ENCODE measurements around the gene ZNF785. TPM values are rescaled to one million over a fixed set of nuclear protein-coding genes. Genes with fewer than 3 reads are reported as not detected.
A peak's percentile ranks its signal among the peaks of the same experiment; 100 is the strongest.

The ZNF785 gene
- total RNA-seq, 1 donor from 2014 or later = 16.2 TPM

- no peaks in the 10 kb centered on the region for H3K4me1 ChIP-seq
- no peak for ATAC-seq
- no peak for DNase-seq
- intact Hi-C loops (cut with DNase I) = no loop called here
- no peaks in the 10 kb centered on the region for H3K36me3 ChIP-seq
- no peaks in the 10 kb centered on the region for H3K27me3 ChIP-seq (ENCODE audit: low read depth)
- H3K27ac ChIP-seq = no peak overlapping the region
- TF ChIP-seq CTCF (IDR thresholded peaks at IDR 0.05) = no peak
- no peaks in the 10 kb centered on the region for H3K9me3 ChIP-seq
- H3K4me3 ChIP-seq = no peak overlapping the region
These were observed 33.7 kb upstream of the ZNF785 start for GRCh38 chr16:30619202-30619601.

- no peak overlapping the region for H3K4me3 ChIP-seq
- H3K27me3 ChIP-seq (ENCODE audit: low read depth) = no peaks in the 10 kb centered on the region
- H3K27ac ChIP-seq = no peak overlapping the region
- peak; percentile 67 for TF ChIP-seq CTCF (IDR thresholded peaks at IDR 0.05)
- intact Hi-C loops (cut with DNase I) = no loop called here
- no peaks in the 10 kb centered on the region for H3K9me3 ChIP-seq
- no peaks in the 10 kb centered on the region for H3K4me1 ChIP-seq
- ATAC-seq = peak; percentile 80 to 89
- no peaks in the 10 kb centered on the region for H3K36me3 ChIP-seq
- DNase-seq = peak; percentile 78
These were observed 30.0 kb upstream of the ZNF785 start for GRCh38 chr16:30615358-30616091.

GRCh38 chr16:30609926-30610839 lies 24.7 kb upstream of the ZNF785 start, which contains the start of gene ZNF689:
Gene ZNF689 (minus strand): TSS chr16:30610389. CDS start chr16:30610041, 348 bp downstream.
- ATAC-seq = peak; percentile 97 to 98
- TF ChIP-seq CTCF (IDR thresholded peaks at IDR 0.05) = no peak
- Histone ChIP-seq H3K9me3 (no peaks in the 10 kb centered on the region), H3K4me1 (peaks cover 14% of the 10 kb centered on the region), H3K27me3 (ENCODE audit: low read depth) (no peaks in the 10 kb centered on the region), H3K36me3 (peaks cover 32% of the 10 kb centered on the region), H3K4me3 (peak within 1 kb of the TSS; percentile 99), H3K27ac (peak within 1 kb of the TSS; percentile 100)
- DNase-seq = peak; percentile 88
- intact Hi-C loops (cut with DNase I) = no loop called here

GRCh38 chr16:30609002-30609925 lies 23.8 kb upstream of the ZNF785 start:
- Histone ChIP-seq H3K9me3 (no peaks in the 10 kb centered on the region), H3K27ac (peak overlapping the region; percentile 100), H3K4me3 (peak overlapping the region; percentile 99), H3K4me1 (peaks cover 14% of the 10 kb centered on the region), H3K27me3 (ENCODE audit: low read depth) (no peaks in the 10 kb centered on the region), H3K36me3 (peaks cover 41% of the 10 kb centered on the region)
- no peak for TF ChIP-seq CTCF (IDR thresholded peaks at IDR 0.05)
- ATAC-seq (peak; percentile 83 to 86), DNase-seq (peak; percentile 74)
- intact Hi-C loops (cut with DNase I) = no loop called here

- no peak for DNase-seq
- Histone ChIP-seq H3K27me3 (ENCODE audit: low read depth) (no peaks in the 10 kb centered on the region), H3K4me3 (no peak overlapping the region), H3K27ac (no peak overlapping the region), H3K4me1 (peaks cover 29% of the 10 kb centered on the region), H3K9me3 (no peaks in the 10 kb centered on the region), H3K36me3 (peaks cover 63% of the 10 kb centered on the region)
- no peak for TF ChIP-seq CTCF (IDR thresholded peaks at IDR 0.05)
- no peak for ATAC-seq
- intact Hi-C loops (cut with DNase I) = no loop called here
These were observed 20.5 kb upstream of the ZNF785 start for GRCh38 chr16:30606004-30606403.
